Non-pigmented ciliary epithelial cell (primary cell): ENCODE results near the gene PANK1.
"Not testable (repeated sequence)": the region's sequence is repeated elsewhere in the genome, so short reads cannot be mapped to it uniquely, and the experiment has no call there.

ENCODE experiments used
- DNase-seq: peaks from one replicate; pipeline ENCODE4 v3.0.0-alpha.2; 2010; ENCODE audit warnings: low read depth

PANK1 gene

DNA sequence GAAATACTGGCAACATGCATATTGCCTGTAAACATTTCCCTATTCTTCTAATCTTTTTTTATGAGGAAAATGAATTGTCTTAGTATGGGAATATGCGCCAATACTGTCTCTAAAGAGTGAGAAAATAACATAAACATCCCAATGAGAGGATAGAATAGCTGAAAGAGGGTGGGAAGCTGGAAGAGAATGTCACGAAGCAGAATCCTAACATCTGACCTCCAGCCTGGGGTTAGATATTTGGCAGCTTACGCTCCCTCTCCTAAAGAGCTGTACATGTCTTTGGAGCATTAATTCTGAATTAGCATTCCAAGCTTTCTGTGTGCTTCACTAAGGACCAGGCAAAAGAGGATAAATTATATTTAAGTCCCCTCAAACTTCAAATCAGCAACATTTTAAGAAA, 78.0 kb downstream of the PANK1 start:
- DNase-seq, result no peak

DNA sequence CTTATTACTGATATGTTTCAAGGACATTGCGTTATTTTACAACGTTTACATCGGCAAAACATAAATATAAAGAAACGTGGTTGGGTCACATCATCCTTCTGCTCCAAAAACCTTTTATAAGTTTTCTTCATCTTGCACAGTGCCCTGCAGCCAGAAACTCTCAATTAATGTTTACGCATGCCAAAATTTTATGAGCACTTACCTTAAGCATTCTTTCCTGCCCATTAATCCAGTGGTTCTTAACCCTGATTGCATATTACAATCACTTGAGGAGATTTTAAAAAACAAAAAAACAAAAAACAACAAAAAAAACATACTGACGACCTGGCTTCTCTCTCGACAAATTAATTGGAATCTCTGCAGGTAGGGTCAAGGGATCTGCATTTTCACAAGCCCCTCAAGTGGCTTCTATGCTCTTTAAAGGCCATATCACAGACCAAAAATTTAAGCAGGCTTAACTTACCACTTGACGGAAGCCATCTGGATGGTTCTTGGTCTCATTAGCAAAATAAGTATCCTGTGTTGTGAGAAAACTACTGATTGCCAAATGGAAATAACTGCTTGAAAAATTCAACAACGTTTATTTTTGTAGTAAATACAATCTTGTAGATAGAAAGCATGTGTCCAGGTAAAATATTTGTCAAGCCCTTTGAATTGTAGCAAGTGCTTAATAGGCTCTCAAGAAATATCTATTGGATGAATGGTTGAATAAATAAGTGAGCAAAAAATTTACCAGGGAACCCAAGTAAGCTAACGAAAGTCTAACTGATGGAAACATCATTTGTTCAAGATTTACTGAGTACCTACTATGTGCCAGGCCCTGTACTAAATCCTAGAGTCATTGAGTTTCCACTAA, 78.7 kb downstream of the PANK1 start:
- DNase-seq, result no peak

DNA sequence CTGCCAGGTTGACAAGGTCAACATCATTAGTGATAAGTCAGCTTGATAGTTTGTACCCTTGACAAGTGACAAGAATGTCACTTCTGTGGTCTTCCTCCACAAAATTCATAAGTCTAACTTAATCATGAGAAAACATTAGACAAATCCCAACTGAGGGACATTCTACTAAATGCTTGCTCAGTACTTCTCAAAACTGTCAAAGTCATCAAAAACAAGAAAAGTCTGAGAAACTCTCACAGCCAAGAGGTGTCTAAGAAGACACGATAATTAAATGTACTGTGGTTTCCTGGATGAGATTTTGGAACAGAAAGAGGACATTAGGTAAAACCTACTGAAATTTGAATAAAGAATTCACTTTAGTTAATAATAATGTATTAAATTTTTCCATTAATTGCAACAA, 79.9 kb downstream of the PANK1 start:
- DNase-seq, result no peak

DNA sequence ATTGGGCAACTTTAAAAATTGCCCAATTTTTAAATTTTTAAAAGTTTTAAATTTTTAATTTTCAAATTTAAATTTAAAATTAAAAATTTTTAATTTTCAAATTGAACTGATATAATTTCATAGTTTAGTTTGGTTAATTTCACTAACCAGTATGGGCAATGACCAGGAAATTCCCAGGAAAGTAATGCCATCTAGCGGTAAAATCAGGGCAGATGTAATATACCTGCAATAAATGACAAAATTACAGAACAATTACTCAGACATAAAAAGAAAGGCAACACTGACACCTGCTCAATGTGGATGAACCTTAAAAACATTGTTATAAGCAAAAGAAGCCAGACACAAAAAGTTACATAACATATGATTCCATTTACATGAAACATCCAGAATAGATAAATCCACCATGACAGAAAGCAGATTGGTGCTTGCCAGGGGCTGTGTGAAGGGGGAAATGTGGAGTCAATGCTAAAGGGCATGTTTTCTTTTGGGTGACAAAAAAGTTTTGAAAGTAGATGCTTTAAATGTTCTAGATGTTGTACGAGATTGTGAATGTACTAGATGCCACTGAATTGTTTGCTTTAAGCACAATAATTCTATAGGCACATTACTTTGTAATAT, 81.1 kb downstream of the PANK1 start:
- DNase-seq, result no peak

DNA sequence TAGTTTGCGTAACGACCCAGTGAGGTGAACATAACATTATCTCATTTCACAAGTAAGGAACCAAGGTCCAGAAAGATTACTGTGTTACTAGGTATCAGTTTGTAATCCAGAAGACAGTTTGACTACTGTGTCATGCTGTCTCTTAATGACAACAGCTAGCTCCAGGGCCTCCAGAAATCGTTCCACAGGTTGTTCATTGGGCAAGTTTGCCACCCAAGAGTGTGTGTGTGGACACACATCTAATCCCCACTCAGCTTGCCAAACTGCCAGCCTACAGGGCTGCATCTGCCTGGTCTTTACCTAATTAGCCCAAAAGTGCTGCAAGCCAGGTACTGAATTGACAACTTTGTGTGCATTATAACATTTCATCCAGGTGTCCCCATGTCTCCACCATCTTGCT, 81.7 kb downstream of the PANK1 start:
- no peak for DNase-seq

DNA sequence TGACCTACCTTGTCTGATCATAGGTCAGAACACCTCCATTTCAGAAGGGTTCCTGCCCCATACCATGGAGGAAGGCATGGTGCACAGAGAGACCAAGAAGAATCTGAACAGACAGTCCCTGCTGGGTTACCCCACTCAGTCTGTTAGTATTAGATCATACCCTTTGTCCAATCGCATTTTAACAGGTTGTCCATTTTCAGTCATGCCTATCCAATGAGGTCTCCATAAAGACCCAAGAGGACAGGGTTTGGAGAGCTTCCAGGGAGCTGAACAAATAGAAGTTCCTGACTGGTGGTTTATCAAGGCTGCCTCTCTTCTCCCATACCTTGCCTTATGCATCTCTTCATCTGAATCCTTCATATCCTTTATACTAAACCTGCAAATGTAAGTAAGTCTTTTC, 88.4 kb downstream of the PANK1 start:
- DNase-seq, result no peak

DNA sequence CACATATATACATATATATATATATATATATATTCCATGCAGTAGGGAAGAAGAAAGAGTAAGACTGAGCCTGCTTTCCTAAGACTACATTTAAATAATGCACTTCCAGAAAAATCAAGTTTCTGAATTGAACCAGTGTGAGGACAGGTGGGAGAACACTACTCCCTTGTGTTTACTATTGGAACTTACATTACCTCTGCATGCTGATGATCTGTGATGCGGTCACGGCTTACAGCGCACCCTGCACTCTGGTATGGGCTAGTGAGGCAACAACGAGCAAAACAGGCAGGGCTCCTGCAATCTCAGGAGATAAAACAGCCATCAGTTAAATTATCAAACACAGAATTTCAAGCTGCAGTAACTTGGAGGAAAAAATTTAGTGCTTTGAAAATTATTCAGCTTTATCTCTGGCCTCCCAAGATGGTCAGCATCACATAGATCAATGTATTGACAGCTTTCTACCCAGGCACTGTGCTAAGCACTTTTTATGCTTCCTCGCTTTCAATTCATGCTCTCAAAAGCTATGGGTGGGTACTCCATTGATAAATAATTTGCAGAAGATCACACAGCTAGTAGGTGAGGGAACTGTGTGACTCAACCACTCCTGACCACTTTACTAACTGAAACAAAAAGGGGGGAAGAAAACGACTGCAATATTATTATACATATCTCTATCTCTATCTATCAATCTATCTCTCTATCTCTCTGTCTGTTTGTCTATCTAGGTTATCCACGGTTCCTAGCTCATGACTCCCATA, 89.2 kb downstream of the PANK1 start:
- no peak for DNase-seq

DNA sequence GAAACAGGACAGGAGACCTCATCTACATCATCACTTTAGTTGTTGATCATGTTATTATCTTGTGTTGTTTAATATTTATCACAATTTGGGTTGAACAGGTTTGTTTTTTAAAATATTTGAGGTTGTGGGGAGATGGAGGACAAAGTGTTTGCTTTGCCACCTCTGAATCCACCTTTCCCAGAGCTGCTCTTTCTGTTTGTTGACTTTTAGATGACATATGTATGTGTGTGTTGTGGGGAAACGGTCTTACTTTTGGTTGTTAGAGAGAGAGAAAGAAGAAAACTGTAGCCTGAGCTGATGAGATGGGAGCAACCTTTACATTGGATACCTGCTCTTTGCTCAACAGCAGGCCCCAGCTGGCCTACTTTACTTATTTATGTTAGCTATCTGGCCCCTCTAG, 90.6 kb downstream of the PANK1 start:
- no peak for DNase-seq

DNA sequence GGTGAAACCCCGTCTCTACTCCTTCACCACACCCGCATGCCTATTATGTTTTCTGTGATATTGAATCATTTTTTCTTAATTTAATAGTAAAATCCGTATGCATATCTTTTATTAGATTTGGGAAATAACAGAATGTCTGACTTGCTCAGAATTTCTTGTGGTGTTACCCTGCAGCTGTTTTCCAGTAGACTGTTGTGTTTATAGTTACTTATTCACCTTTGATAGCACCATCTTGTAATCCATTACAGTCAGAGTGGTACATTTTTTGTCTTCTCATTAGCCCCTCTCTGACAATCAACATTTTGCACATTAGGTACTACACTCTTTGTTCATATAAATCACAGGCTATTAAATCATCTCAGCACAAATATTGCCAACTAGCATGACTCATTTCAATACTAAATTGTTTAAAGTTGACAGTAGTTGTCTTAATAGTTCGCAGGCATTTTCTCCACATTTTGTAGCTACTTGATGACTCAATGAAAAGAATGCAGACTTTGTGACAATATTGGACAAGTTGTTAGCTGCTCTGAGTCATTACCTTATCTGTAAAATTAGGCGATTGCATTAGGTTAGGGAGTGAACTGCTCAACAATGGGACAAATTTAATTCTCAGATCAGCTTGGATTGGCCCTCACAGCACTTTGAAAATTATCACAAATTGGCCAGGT, 91.8 kb downstream of the PANK1 start:
- DNase-seq, result peak; percentile 96

DNA sequence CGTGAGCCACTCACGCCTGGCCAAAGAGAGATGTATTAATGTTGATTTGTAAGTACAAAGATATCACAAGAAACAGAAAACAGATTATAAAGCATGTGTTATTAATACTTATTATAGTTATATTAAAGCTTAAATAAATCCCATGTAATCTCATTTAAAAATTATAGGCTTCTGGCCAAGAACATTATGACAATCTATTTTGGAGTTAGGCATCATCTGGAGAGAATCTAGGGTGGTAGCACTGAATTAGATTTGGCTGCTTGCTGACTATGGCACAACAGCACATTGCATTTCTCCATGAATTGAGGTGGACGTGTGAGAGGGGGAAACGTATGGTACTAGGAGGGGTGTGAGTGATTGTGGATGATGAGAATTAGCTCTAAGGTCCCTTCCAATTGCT, 92.8 kb downstream of the PANK1 start:
- no peak for DNase-seq

DNA sequence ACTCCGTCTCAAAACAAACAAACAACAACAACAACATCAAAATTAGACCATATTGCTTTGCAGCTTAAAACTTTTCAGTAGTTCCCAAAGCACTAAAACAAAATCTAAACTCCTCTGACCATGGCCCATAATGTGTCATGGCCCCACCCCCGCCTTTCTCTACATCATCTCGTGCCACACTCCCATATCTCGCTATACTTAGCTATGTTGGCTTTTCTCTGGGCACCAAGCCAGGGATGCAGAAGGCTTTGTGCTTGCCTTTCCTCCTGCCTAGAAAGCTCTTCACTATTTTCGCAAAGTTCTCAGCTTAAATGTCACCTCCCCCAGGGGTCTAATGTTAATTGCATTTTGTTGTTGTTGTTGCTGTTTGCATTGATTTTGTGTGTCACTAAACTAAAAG, 94.5 kb downstream of the PANK1 start:
- DNase-seq, result no peak

DNA sequence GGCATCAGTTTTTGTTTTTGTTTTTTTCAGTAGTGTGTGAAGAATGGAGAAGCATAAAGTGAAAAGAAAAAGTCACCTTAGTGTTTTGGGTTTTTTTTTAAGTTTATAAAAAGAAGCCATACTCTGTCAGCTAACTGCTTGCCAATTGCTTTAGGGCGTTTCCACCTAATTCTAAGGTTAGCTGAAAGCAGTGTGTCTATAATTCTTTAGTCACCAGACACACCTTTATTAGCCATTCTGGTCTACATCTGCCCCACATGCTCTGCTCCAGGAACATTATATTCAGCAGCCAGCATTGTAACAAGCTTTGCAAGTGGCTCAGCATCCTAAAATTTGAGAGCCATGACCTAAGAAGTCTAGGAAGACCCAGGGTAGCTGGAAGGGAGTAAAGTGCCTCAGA, 95.5 kb downstream of the PANK1 start:
- DNase-seq, result no peak

DNA sequence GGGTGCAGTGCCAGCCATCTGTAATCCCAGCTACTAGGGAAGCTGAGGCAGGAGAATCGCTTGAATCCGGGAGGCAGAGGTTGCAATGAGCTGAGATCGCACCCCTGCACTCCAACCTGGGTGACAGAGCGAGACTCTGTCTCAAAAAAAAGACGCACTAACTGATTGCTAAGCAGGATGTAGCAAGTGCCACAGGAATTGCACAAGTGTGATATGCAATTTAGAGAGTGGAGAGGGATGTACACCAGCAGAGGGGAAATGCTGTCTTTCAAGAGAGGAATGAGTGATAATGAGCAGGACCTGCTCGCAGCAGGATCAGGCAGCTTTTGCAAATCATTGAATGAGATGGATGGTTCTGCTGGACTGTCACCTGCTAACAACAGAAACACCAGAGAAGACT, 96.4 kb downstream of the PANK1 start:
- DNase-seq, result no peak

DNA sequence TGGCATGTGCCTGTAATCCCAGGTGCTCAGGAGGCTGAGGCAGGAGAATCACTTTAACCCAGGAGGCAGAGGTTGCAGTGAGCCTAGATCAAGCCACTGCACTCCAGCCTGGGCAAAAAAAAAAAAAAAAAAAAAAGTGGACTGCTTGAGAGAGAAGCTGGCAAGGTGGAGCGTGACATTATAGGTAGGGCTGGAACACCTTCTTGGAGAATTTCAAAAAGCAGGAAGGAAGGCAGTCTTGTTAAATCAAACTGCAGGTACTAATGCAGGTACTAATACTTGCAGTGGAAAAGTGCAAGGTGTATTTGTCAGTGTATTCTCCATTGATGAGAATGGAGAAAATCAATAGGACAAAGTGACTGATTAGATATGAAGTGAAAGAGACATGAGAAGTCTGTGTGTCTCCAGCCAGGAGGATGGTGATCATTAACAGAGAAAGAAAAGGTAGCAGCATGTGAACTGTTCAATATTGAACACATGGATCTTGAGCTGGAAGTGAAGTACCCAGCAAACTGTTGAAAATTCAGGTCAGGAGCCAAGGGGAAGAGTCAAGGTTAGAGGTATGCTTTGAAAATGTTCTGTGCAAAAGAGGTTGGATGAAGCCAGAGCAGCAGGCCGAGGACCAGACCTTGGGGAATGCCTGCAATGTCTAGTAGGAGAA, 97.1 kb downstream of the PANK1 start:
- no peak for DNase-seq

DNA sequence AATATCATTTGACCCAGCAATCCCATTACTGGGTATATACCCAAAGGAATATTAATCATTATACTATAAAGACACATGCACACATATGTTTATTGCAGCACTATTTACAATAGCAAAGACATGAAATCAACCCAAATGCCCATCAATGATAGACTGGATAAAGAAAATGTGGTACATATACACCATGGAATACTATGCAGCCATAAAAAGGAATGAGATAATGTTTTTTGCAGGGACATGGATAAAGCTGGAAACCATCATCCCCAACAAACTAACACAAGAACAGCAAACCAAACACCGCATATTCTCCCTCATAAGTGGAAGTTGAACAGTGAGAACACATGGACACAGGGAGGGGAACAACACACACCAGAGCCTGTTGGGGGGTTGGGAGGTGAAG, 98.4 kb downstream of the PANK1 start:
- DNase-seq, result not testable (repeated sequence)

DNA sequence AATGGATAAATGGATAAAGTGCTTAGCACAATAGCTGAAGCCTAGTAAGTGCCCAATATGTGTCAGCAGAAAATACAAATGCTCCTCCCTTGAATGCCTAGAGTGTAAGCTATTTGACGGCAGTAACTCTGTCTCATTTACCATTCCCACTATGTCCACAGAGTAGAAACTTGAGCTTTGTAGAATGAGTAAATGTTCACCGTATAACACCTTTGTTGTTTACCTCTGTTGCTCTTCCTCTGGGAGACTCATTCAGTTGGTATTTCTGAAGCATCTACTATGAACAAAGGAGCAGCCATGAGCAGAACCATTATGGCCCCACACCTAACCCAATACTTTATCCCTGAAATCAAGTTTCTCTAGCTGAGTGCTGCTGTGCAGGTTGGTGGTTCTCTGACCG, 101.2 kb downstream of the PANK1 start:
- no peak for DNase-seq

DNA sequence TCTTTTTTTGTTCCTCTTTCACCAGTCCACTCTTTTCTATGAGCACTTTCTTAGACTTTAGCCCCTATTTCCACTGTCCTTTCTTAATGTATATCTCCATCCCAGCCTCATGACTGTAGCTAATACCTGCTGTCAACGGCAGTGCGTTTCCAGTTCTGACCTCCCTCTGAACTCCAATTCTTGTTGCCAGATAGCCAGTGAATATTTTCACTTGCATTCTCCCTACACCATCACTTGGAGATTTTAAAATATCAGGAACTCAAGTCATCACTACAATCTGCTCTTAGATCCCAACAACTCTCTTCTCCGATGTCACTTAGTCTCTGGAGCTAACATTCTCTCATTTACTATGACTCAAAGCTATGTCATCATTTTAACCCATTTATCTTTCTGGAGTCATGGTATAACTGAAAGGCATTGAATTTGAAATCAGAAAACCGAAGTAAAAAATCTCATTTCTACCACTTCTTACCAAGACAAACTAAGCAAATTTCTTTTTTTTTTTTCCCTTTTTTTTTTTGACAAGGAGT, 104.6 kb downstream of the PANK1 start:
- DNase-seq, result no peak

DNA sequence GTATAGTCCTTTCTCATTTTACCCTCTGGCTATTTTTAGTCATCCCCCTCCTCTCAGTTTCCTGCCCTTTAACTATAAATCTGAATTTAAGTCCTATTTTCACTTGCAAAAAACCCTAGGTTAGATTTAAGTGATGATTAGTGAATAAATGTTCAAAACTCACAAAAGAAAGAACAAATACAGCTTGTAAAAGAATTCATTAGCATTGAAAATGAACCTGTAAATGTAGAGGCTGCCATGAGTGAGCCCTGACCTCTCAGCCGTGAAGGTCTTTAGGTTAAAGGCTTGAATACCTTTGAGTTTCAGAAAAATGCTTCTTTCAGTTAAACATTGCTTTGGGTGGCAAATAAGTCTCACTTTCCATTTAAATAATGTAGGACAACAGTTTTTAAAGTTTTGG, 107.7 kb downstream of the PANK1 start:
- no peak for DNase-seq

DNA sequence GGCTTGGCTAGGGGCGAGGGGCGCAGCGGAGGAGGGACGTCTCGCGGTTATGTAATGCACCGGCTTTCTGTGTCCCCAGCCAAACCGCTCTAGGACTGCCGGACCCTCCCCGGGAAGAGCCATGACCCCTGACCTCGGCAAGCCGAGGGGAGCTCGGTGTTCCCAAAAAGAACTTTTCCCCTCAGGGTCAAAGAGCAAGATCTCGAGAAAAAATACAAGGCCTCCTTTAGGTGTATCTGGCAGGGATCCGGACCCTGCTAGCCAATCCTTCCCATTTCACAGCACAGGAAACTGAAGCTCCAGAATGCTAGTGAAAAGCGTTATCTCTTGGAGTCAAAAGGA, 109.1 kb downstream of the PANK1 start:
- no peak for DNase-seq

DNA sequence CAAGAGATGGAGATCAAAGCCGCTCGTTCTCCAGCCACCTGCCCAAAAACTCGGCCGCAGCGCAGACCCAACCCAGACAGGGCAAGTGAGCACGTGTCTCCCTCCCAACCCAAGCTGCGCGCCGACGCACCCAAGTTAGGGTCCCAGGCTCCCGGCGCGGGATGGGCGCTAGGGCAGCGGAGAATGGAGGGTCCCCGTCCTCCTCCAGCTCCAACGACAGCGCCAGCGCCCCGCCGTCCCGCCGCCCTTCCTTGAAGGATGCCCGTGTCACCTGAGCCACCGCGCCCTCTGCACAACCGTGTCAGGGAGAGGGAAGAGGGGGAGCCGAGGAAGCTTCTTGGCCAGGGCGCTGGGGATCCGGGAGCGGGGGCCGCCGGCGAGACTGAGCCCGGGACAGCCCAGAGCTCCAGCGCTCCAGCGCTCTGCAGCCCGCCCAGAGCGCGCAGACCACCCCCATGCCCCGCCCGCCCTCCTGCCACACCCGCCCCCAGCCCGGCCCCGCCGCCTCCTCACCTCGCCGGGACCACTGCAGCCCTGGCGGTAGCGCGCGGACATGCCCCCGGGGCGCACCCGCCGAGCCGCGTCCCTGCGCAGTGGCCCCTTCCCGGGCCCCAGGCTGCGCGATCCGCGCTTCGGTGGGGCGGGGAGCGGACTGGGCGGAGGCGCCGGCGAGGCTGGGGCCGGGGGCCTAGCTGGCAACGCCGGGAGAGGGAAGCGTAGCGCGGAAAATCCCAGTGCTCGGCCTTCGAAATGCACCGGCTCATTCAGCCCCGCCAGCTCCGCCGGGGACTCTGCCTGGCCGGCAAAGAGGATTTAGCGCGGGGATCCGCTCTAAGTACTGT, 109.7 kb downstream of the PANK1 start, which contains the start of gene SLC16A12:
TSS of gene SLC16A12 (minus strand) at position 424 of the 842 bp plus-strand sequence. CDS start 73,016 bp downstream, outside the sequence.
- DNase-seq, result no peak

DNA sequence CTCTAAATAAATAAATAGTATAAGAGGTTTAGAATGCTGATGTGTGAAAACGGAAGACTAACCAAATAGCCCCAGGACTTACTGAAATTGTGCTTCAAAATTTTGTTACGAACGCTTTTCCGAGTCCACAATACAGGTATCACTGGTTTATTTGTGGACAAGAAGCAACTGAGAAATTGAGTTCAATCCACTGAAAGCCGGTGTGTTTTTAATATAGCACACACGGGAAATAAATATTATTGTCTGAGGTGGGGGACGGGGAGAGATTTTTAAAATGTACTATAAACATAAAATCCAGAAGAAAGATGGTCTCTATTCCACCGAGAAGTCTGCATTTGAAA, 110.2 kb downstream of the PANK1 start:
- DNase-seq, result no peak
